Epithelial cell of proximal tubule (primary cell): ENCODE results near the gene SH3PXD2B. TPM values are rescaled to one million over a fixed set of nuclear protein-coding genes. Genes with fewer than 3 reads are reported as not detected.
"Not testable (repeated sequence)": the region's sequence is repeated elsewhere in the genome, so short reads cannot be mapped to it uniquely, and the experiment has no call there.

Experiments used
- DNase-seq: peaks from one replicate; pipeline ENCODE4 v3.0.0-alpha.2; 2011; ENCODE audit warnings: low read depth
- H3K4me3 ChIP-seq: 2 replicates; pipeline ENCODE4 v1.5.1; 2011; ENCODE audit warnings: low read depth, mild to moderate bottlenecking, low read length
- total RNA-seq: library from RNA; depleted of rRNA; stranded (reverse); fragments of >200 nt; gene quantifications from 2 replicates; pipeline ENCODE4 v1.2.3, GENCODE V29; 2015
- TF ChIP-seq, protein P1 (sequence below): conservative IDR thresholded peaks from 2 replicates; pipeline ENCODE4 v1.5.1; 2012; ENCODE audit warnings: low read depth, mild to moderate bottlenecking, low read length

The SH3PXD2B gene
- total RNA-seq, 1 donor from 2014 or later: 23.7 TPM

DNA sequence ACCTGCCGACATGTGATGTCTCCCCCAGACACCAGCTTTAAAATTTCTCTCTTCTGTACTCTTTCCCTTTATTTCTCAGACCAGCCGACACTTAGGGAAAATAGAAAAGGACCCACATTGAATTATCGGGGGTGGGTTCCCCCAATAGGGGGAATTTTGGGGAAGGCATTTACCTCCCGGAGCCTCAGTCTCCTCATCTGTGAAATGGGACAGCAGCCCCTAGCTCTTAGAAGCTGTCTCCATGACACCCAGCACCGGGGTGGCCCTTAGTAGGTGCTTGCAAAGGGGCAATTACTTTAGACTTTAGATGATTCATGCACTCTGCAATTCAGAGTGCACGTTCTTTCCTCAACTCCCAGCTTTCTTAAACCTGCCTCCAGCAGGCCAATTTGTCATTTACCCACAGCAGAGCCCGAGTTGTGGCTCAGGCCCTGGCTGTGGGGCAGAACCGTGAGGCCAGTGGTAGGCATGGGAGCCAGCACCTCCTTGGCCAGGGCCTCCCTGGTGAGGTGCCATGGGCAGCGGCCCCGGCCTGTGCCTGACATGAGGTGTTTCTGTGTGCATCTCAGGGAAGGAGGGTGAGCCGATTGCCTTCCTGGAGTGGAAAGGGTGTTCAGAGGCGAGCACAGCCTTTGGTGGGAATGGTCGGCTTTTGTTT lies 51.7 kb downstream of the SH3PXD2B start:
- TF ChIP-seq, protein P1, sequence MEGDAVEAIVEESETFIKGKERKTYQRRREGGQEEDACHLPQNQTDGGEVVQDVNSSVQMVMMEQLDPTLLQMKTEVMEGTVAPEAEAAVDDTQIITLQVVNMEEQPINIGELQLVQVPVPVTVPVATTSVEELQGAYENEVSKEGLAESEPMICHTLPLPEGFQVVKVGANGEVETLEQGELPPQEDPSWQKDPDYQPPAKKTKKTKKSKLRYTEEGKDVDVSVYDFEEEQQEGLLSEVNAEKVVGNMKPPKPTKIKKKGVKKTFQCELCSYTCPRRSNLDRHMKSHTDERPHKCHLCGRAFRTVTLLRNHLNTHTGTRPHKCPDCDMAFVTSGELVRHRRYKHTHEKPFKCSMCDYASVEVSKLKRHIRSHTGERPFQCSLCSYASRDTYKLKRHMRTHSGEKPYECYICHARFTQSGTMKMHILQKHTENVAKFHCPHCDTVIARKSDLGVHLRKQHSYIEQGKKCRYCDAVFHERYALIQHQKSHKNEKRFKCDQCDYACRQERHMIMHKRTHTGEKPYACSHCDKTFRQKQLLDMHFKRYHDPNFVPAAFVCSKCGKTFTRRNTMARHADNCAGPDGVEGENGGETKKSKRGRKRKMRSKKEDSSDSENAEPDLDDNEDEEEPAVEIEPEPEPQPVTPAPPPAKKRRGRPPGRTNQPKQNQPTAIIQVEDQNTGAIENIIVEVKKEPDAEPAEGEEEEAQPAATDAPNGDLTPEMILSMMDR: no peak
- DNase-seq: no peak
- H3K4me3 ChIP-seq: no peak overlapping the region

DNA sequence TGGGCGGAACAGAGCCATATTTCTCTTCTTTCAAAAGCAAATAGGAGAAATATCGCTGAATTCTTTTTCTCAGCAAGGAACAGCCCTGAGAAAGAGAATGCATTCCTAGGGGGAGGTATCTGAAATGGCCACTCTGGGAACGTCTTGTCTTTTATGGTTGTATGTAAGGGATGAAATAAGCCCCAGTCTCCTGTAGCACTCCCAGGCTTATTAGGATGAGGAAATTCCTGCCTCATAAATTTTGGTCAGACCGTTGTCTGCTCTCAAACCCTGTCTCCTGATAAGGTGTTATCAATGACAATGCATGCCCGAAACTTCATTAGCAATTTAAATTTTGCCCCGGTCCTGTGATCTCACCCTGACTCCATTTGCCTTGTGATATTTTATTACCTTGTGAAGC lies 52.3 kb downstream of the SH3PXD2B start:
- not testable (repeated sequence) for H3K4me3 ChIP-seq, DNase-seq

DNA sequence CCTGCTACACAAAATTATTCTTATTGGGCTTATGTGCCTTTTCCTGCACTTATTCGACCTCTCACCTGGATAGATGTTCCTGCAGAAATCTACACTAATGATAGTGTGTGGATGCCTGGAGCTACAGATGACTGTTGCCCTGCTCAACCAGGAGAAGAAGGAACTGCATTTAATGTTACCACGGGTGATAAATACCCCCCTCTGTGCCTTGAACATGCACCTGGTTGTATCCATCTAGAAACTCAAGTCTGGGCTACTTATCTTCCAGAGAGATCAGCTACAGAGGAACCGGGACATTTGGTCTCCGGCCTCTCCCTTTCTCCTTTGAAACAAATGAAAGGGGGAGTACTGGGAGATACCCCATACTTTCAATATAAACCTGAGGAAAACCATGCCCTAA lies 54.5 kb downstream of the SH3PXD2B start:
- DNase-seq: no peak
- H3K4me3 ChIP-seq: no peak overlapping the region
- TF ChIP-seq, protein P1: no peak

DNA sequence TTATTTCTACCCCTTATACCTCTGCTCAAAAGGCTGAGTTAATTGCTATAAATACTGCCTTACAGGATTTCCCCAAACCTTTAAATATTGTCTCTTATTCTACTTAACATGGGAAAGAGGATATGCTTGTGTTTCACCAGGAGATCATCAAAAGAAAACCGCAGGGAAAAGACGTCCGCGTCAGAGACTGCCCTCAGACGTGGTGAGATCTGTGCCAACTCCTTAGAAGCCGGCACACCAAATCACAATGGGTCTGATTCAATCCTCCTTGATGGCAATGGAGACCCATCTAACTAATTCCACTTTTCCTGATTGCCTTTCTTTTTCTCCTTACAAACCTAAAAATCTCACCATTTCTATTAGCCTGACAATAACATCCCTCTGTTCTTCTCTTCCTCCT lies 55.0 kb downstream of the SH3PXD2B start:
- TF ChIP-seq, protein P1: no peak
- H3K4me3 ChIP-seq: no peak overlapping the region
- no peak for DNase-seq

DNA sequence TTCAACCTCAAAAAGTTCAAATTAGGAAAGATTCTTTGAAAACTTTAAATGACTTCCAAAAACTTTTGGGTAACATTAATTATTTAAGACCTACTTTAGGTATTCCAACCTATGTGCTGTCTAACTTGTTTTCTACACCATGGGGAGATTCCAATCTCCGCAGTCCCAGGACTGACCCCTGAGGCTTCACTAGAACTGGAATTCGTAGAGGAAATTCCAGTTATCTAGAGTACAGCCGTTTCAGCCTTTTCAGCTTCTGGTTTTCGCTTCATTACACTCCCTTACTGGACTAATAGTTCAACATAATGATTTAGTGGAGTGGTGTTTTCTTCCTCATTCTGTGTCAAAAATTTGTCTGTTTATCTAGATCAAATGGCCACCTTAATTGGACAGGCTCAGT lies 55.7 kb downstream of the SH3PXD2B start:
- not testable (repeated sequence) for DNase-seq, H3K4me3 ChIP-seq

DNA sequence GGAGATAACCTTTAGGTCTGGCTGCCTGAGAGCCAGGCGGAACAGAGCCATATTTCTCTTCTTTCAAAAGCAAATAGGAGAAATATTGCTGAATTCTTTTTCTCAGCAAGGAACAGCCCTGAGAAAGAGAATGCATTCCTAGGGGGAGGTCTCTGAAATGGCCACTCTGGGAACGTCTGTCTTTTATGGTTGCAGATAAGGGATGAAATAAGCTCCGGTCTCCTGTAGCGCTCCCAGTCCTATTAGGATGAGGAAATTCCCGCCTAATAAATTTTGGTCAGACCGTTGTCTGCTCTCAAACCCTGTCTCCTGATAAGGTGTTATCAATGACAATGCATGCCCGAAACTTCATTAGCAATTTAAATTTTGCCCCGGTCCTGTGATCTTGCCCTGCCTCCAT lies 57.3 kb downstream of the SH3PXD2B start:
- not testable (repeated sequence) for DNase-seq, H3K4me3 ChIP-seq

DNA sequence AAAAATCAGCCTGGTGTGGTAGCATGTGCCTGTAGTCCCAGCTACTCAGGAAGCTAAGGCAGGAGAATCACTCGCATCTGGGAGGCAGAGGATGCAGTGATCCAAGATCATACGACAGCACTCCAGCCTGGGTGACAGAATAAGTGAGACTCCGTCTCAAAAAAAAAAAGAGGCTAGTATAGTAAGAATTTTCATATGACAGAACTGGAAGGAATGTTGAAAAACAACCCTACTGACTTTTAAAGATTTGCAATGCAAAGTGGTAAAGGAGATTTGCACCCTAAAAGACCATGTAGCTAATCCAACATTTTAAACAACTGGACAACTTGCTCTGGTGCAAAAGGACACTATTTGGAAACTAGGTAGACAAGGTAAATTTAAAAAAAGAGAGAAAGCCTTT lies 58.1 kb downstream of the SH3PXD2B start:
- DNase-seq: no peak
- TF ChIP-seq, protein P1: no peak
- no peak overlapping the region for H3K4me3 ChIP-seq

DNA sequence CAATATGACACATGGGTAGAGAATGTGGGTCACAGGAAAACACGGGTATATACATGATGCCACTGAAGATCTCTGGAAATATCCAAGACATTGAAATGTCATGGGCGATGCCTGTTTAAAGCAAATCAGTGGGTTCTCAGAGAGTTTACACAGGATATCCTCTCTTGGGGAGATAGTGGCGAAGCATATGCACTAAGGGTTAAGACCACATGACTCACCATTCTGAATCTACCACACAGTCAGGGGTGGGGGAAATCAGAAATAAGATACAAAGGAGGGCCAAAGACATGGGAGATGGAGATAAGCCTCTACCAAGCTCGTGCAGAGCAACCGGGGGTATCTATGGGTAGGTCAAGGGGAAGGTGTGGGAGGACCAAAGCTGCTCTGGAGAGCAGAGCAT lies 58.8 kb downstream of the SH3PXD2B start:
- DNase-seq: no peak
- TF ChIP-seq, protein P1: no peak
- H3K4me3 ChIP-seq: no peak overlapping the region
